Adipose tissue (tissue), 3 donors: Measurements from ENCODE around the gene CD300LF. TPM values are rescaled to one million over a fixed set of nuclear protein-coding genes. Genes with fewer than 3 reads are reported as not detected.

Experiments
- H3K27ac ChIP-seq: one replicate; pipeline ENCODE4 v1.5.1; 2013; ENCODE audit warnings: low read depth, low read length
- WGBS, 3 donors: extraction: QIAGEN DNeasy Blood & Tissue Kit; methylation state at CpG; one replicate each; pipeline ENCODE4 v1.1.7; 2013; 5-methylcytosine and 5-hydroxymethylcytosine counted together
- polyA plus RNA-seq, 3 donors: library from polyadenylated mRNA; stranded (reverse); fragments of 200-250 nt; gene quantifications; one replicate each; pipeline ENCODE4 v1.2.3, GENCODE V29; 2013
- donor health status: healthy with polysubstance abuse.
- donor health status: Bipolar disorder and iron deficiency.
- donor health status: healthy.

The CD300LF gene
- polyA plus RNA-seq, 3 donors: 0.36 to 2.3 (median 1.3) TPM

DNA sequence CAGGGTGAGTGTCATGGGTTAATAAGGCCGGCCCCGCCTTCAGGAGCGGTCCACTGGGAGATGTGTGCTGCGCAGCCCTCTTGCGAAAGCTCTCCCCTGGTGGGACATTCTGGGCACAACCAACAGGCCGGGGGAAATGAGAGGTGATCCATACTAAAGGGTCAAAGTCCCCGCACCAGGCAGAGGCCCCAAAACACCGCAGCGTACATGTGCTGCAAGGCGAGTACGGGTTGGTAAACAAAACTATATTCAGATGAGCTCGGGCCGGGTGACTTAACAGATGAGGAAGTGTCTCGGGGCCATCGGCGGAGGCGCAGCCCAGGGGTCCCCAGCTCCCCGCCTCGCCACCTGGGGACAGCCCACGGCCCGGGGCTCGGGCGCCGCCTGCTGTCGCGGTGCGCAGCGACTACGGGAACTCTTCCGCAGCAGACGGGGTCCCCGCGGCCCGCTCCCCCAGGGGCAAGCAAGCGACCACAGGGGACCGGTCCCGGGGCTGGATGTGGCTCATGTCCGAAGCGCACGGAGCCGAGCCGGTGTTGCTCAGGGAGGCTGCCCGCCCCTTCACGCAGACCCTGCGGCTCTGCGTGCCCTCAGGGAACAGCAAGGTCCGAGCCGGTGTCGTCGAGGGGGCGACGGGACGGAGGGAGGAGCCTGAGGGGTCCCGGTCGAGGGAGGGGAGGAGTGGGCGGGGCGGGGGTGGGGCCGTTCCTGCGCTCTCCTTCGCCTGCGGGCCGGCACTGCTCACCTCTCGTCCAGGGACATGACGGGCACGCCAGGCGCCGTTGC is 24.0 kb upstream of the CD300LF start, which contains the start of gene RAB37:
Gene RAB37, plus strand, starts transcription at position 744 of the 786 bp plus-strand sequence. Its CDS starts 17 bp downstream, at position 761.
- WGBS, 3 donors: 1 to 2% (median 2%) methylated on average over 61 to 67 of the region's 67 CpGs
- no peak within 1 kb of the TSS for H3K27ac ChIP-seq

DNA sequence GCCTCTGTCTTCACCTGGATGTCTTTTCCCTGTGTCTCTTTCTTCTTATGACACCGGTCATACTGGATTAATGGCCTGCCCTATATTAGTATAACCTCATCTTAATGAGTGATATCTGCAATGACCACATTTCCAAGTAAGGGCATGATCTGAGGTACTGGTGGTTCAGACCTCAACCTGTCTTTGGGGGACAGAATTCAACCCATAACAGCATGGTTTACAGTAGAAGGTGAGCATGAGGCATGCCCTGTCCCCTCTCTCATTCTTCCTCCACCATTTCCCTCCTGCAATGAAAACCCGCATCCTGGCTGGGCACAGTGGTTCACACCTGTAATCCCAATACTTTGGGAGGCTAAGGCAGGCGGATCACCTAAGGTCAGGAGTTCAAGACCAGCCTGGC is 21.5 kb upstream of the CD300LF start:
- 90 to 94% (median 91%) methylated on average over 3 of the region's 3 CpGs for WGBS, 3 donors
- no peak overlapping the region for H3K27ac ChIP-seq

DNA sequence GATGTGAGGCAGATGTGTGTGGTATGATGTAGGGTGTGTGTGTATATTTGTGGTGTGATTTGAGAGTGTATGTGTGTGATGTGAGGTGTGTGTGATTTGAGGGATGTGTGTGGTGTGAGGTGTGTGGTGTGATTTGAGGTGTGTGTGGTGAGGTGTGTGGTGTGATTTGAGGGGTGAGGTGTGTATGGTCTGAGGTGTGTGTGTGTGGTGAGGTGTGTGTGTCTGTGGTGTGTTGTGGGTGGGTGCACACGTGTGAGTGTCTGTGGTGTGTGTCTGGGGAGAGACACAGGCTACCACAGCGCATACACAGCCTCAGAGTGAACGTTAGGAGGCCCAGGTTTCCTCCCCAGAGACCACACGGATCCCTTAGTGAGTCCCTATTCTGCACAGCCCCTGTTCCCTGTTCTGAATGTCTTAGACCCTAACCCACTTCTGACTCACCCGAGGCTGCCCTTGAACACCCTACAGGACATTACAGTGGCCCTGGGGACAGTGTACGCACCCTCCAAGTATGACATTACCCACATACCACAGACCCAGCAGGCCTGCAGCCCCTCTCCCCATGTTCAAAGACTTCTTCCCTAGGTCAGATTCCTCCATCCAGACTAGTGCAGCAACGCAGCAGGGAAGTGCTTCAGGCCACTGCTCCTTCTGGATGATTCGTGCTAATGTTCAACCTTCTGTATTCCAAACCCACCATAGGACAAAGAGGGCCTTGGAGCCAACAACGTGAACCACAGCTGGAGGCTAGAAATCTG is 20.8 kb upstream of the CD300LF start:
- WGBS, 3 donors: 62 to 78% (median 69%) methylated on average over 9 of the region's 9 CpGs
- no peak overlapping the region for H3K27ac ChIP-seq

DNA sequence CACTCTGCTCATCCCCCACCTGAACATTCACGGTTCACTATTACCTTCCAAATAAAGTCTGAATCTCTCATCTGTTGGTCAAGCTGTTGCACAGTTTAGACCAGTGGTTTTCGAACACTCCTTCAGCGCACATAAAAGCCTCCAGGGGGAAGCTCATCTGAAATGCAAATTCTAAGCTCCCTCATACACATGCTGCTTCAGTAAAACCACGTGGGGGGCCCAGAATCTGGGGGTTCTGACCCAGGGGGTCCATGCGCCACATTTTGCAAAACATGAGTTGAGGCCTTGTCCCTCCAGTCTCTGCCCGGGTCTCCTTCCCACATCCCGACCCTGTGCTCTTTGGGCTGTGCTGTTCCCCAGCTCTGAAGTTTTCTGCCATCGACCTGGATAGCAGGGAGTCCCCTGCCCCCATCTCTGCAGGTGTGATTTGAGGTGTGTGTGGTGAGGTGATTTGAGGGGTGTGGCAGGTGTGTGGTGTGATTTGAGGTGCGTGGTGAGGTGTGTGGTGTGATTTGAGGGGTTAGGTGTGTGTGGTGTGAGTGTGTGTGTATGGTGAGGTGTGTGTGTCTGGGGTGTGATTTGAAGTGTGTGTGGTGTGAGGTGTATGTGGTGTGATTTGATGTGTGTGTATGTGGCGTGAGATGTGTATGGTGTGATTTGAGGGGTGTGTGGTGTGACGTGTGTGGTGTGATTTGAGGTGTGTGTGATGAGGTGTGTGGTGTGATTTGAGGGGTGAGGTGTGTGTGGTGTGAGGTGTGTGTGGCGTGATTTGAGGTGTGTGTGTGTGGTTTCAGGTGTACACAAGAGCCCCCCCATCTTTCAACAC is 19.5 kb upstream of the CD300LF start:
- 77 to 83% (median 78%) methylated on average over 12 of the region's 12 CpGs for WGBS, 3 donors
- H3K27ac ChIP-seq: no peak overlapping the region

DNA sequence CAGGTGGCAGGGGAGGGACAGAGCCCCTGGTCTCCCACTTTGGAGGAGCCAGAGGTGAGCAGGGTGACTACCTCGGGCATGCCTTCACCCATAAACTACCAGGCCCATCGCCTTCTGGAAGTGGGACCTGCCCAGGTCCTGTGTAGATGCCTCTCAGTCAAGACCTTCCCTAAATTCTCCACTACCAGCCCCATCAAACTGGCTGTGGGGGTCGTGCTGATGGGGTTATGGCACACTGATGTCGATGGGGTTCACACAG is 18.6 kb upstream of the CD300LF start:
- 44 to 83% (median 78%) methylated on average over 4 of the region's 4 CpGs for WGBS, 3 donors

DNA sequence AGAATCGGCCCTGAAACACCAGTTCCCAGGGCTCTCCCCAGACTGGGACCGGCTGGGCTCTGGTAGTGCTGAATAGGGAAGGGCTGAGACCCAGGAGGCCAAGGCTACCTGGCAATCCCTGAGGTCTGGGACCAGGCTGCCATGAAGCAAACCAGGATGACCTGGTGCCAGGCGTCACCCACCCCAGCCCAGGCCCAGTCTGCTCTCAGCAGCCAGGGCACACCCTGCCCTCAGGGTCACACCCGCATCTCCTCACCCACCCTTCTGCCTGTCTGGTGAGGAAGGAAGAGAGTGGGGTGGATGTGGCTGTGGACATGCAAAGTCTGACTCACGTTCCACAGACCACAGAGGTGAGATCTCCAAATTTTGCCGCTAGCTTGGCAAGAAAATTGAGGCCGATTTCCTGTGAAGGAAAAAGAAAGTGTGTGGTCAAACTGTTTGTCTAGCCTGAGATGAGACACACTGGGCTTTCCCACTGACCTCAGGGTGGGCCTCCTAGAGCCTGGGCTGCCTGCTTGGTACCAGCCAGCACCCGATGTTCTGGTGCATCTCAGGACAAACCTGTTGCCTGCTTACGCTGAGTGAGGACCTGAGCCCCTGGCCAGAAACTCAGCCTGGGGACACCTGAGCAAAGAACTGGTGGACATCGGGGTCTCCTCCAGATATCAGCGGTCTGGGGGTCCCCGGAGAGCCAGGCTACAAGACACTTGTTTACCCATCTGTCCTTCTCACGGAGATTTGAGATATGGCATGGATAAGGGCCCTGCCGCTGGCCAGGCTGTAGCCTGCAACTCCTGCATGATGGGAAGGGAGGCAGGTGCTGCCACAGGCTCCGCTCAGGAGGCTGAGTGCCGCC is 18.0 kb upstream of the CD300LF start:
- no peak overlapping the region for H3K27ac ChIP-seq
- 59 to 74% (median 67%) methylated on average over 16 of the region's 16 CpGs for WGBS, 3 donors

More for the DNA sequence above, 18.6 kb upstream of the CD300LF start:
- no peak overlapping the region for H3K27ac ChIP-seq

DNA sequence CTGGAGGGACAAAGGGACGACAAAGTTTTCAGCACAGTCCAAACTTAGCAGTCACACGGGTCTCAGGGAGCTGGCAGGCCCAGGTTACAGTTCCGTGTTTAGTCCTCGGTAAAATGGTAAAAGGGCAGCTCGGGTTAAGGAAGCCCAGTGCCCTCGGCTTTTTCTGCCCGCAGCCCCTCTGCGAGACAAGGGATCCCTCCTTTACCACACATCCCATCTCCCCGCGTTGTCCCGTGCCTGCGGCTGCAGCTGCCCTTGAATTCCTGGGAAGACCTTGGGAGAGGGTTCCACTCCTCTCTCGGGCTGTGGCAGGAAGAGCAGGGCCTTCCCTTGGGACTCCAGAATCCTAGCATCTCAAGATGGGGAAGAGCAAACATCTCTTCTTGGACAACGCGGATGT is 17.1 kb upstream of the CD300LF start:
- H3K27ac ChIP-seq: no peak overlapping the region

DNA sequence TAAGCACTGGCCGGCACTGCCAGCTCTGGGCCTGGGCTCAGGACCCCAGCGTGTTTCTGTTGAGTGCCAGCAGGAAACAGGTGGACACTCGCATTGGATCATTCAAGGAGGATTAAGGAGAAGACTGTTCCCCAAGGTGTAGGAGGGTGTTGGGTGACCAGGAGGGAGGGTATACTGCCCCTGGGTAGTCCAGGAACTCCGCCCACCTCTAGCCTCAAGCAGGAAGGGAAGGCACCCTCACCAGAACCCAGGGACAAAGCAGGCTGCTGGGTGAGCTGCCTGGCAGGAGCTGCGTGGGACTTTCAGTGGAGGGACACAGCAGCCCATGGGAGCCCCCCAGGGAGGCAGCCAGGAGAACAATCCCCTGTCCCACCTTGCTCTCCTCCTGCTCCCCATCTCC is 16.6 kb upstream of the CD300LF start:
- H3K27ac ChIP-seq: no peak overlapping the region
- 89 to 94% (median 90%) methylated on average over 5 of the region's 5 CpGs for WGBS, 3 donors

More for the DNA sequence above, 17.1 kb upstream of the CD300LF start:
- WGBS, 3 donors: 84 to 88% (median 84%) methylated on average over 15 of the region's 15 CpGs

DNA sequence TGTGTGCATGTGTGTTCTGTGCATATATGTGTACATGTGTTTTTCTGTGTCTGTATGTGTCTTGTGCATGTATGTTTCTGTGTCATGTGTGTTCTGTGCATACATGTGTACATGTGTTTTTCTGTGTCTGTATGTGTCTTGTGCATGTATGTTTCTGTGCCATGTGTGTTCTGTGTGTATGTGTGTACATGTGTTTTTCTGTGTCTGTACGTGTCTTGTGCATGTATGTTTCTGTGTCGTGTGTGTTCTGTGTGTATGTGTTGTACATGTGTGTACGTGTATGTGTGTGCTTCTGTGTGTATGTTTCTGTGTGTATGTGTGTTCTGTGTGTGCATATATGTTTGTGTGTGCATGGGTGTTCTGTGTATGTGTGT is 16.0 kb upstream of the CD300LF start:
- 82 to 96% (median 95%) methylated on average over 3 of the region's 3 CpGs for WGBS, 3 donors
- H3K27ac ChIP-seq: no peak overlapping the region

DNA sequence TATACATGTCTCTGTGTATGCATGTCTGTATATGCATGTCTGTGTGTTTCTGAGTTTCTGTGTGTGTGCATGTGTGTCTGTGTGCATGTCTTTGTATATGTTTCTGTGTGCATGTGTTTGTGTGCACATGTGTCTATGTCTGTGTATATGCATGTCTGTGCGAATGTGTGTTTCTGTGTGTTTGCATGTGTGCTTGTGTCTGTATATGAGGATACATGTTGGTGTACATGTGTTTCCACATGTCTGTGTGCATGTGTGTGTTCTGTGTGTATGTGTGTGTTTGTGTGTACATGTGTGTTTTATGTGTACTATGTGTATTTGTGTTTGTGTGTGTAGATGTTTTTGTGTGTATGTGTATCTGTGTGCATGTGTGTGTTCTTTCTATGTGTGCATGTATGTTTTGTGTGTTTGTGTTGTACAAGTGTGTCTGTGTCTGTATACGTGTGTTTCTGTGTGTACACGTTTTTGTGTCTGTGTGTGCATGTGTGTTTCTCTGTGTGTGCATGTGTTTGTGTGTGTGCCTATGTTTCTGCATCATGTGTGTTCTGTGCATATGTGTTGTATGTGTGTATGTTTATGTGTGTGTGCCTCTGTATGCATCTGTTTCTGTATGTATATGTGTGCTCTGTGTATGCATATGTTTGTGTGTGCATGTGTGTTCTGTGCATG is 15.4 kb upstream of the CD300LF start:
- H3K27ac ChIP-seq: no peak overlapping the region
- 81 to 95% (median 90%) methylated on average over 3 of the region's 3 CpGs for WGBS, 3 donors

DNA sequence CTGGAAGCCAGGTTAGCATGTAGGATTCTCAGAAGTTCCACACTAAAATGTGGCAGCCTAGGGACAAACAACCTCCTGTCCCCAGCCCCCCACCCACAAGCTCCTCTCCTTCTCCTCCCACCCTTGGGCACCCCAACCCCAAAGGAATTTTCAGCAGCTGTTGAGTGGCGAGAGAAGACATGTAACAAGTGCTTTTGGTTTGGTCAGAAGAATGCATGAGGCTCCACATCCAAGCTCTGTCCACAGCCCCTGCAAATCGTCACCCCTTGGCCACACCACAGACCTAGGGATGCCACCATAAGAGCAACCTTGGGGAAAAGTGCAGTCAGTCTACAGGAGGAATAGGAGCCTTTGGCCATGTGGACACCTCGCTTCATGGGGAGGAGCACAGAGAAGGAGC is 12.4 kb upstream of the CD300LF start:
- H3K27ac ChIP-seq: no peak overlapping the region
- WGBS, 3 donors: 86 to 93% (median 93%) methylated on average over 3 of the region's 3 CpGs

DNA sequence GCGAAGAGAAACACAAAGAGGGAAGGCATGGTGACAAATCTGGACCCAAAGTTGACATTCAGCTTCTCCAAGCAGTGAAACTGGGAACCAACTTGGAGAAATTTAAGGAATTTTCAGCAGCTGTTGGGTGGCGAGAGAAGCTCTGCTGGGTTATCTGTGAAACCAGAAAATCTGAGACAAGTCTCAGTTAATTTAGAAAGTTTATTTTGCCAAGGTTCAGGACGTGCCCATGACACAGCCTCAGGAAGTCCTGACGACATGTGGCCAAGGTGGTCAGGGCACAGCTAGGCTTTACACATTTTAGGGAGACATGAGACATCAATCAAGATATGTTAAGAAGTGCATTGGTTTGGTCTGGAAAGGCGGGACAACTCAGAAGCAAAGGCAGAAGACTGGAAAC is 11.2 kb upstream of the CD300LF start:
- H3K27ac ChIP-seq: no peak overlapping the region
- 66 to 72% (median 68%) methylated on average over 5 of the region's 5 CpGs for WGBS, 3 donors

DNA sequence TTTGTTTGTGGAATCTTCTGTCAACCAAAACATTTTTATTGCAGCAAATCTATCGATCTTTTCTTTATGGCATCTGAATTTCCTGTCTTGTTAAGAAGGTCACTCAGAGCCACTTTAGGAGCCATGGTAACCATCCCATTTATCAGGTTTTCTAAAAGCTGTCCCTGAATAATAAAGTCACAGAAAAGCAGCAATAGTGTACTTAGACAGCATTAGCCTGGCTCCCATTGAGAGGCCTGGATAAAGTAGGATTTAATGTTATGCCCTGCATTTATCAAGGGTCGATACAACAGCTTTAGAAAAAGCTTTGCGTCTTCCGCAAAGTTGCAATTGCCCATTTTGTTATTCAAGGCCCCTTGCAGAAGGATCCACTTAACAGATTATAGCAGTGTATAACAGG is 10.1 kb upstream of the CD300LF start:
- 70 to 79% (median 76%) methylated on average over 4 of the region's 4 CpGs for WGBS, 3 donors
- no peak overlapping the region for H3K27ac ChIP-seq

DNA sequence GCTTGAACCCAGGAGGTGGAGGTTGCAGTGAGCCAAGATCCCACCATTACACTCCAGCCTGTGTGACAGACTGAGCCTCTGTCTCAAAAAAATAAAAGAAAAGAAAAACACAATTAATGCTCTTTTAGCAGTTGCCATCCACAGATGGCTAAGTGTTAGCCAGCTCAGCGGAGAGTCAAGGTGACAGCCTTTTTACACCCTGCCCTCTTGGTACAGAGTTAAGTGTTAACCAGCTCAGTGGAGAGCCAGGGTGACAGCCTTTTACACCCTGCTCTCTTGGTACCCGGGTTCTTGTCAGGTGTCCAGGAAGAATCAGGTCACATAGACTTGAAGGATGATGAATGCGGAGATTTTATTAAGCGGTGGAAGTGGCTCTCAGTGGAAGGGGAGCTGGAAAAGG is 7.8 kb upstream of the CD300LF start:
- H3K27ac ChIP-seq: no peak overlapping the region
- WGBS, 3 donors: 89 to 93% (median 91%) methylated on average over 4 of the region's 4 CpGs

DNA sequence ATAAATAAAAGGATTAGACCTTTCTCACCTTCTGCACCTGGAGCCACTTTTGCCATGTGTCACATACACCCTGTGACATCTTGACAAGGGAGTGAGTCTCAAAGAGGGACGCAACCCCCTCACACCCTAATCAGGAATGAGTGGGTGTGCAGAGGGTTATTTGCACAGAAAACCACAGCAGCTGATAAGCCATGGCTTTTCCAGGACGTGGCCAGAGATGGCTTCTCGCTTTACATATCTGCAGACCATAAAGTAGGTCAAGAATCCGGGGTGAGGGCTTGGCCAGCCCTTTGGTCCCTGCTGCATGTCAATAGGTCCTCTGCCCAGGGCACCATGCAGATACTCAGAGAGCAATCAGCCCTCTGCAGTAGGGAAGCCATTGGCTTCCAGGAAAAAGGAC is 2.4 kb upstream of the CD300LF start:
- WGBS, 3 donors: 40 to 58% (median 48%) methylated on average over 4 of the region's 4 CpGs
- no peak overlapping the region for H3K27ac ChIP-seq

DNA sequence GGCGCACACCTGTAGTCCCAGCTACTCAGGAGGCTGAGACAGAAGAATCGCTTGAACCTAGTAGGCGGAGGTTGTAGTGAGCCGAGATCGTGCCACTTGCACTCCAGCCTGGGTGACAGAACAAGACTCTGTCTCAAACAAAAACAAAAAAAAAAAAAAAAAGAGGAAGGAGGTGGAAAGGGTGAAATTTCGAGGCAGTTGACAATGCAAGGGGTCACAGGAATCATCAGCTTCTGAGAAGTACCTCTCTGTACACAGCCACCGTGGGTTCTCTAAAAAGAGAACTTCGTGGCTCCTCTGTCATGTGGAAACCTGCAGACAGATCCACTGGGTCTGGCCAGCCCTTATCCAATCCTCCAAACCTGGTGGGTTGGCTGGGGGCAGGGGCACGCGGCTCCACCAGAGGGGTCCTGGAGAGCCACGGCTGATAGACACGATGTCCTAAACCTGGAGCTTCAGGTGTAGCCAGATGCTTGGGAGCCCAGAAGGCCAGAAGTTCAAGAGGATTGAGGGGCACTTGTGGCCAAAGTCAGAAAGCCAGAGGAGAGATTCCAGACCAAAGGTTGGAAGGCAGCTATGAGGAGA is 540 bp upstream of the CD300LF start:
- H3K27ac ChIP-seq: no peak overlapping the region
- WGBS, 3 donors: 66 to 78% (median 71%) methylated on average over 12 of the region's 12 CpGs

DNA sequence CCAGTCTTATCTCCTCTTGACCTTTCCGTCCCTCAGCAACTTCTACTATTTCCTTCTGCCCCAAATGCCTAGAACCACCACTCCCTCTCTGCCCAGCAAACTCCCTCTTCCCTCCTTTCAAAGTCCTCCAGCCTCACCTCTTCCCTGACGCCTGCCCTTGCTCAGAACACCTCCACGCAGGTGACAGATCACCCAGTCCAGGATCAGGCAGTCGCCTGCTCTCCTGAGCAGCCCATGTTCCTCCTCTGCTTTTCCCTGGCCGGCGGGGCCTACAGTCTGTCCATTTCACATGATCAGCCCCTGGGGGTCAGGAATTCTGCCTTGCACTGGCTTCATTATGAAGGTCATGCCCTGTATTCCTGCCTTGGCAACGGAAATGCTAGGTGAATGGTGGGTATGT is 422 bp downstream of the CD300LF start:
- no peak overlapping the region for H3K27ac ChIP-seq
- 46 to 53% (median 49%) methylated on average over 7 of the region's 7 CpGs for WGBS, 3 donors
